ENCODE data around the gene SLC16A5. TPM values are rescaled to one million over a fixed set of nuclear protein-coding genes. Genes with fewer than 3 reads are reported as not detected.

The SLC16A5 gene
- total RNA-seq, 1 experiment from 2014 or later: 28.2 TPM

Other genes with a start within 250 kb of the SLC16A5 start
- gene GRIN2C, start 228.1 kb upstream of the SLC16A5 start, total RNA-seq (2014; rRNA removed; shearing (Covaris generic)): not detected in 2 replicates
- gene FDXR, start 215.0 kb upstream of the SLC16A5 start, total RNA-seq (2014; rRNA removed; shearing (Covaris generic)): 4.9 and 9.7 TPM in 2 replicates
- 0.52 TPM in 1 of 2 replicates, not detected in the other for gene FADS6, start 194.3 kb upstream of the SLC16A5 start, total RNA-seq (2014; rRNA removed; shearing (Covaris generic))
- 0.59 and 1.3 TPM in 2 replicates for gene USH1G, start 164.7 kb upstream of the SLC16A5 start, total RNA-seq (2014; rRNA removed; shearing (Covaris generic))
- not detected in 2 replicates for gene OTOP2, start 163.7 kb upstream of the SLC16A5 start, total RNA-seq (2014; rRNA removed; shearing (Covaris generic))
- not detected in 2 replicates for gene OTOP3, start 152.1 kb upstream of the SLC16A5 start, total RNA-seq (2014; rRNA removed; shearing (Covaris generic))
- 2.1 and 7.8 TPM in 2 replicates for gene HID1, start 115.2 kb upstream of the SLC16A5 start, total RNA-seq (2014; rRNA removed; shearing (Covaris generic))
- gene CDR2L, start 100.3 kb upstream of the SLC16A5 start, total RNA-seq (2014; rRNA removed; shearing (Covaris generic)): 23.5 and 25.9 TPM in 2 replicates
- 62.0 and 68.4 TPM in 2 replicates for gene MRPL58, start 75.3 kb upstream of the SLC16A5 start, total RNA-seq (2014; rRNA removed; shearing (Covaris generic))
- gene ATP5PD, start 41.0 kb upstream of the SLC16A5 start, total RNA-seq (2014; rRNA removed; shearing (Covaris generic)): 399 and 432 TPM in 2 replicates
- gene KCTD2, start 40.7 kb upstream of the SLC16A5 start, total RNA-seq (2014; rRNA removed; shearing (Covaris generic)): 34.9 and 41.0 TPM in 2 replicates
- gene ARMC7, start 22.0 kb downstream of the SLC16A5 start, total RNA-seq (2014; rRNA removed; shearing (Covaris generic)): 6.2 and 9.5 TPM in 2 replicates
- gene NT5C, start 43.8 kb downstream of the SLC16A5 start, total RNA-seq (2014; rRNA removed; shearing (Covaris generic)): 106 and 118 TPM in 2 replicates
- gene JPT1, start 66.6 kb downstream of the SLC16A5 start, total RNA-seq (2014; rRNA removed; shearing (Covaris generic)): 410 and 454 TPM in 2 replicates
- gene SUMO2, start 95.0 kb downstream of the SLC16A5 start, total RNA-seq (2014; rRNA removed; shearing (Covaris generic)): 321 and 329 TPM in 2 replicates
- 61.7 and 62.8 TPM in 2 replicates for gene NUP85, start 117.7 kb downstream of the SLC16A5 start, total RNA-seq (2014; rRNA removed; shearing (Covaris generic))
- 30.8 and 34.8 TPM in 2 replicates for gene GGA3, start 173.7 kb downstream of the SLC16A5 start, total RNA-seq (2014; rRNA removed; shearing (Covaris generic))
- 128 and 166 TPM in 2 replicates for gene MRPS7, start 173.9 kb downstream of the SLC16A5 start, total RNA-seq (2014; rRNA removed; shearing (Covaris generic))
- 28.0 TPM in 2 replicates for gene MIF4GD, start 183.3 kb downstream of the SLC16A5 start, total RNA-seq (2014; rRNA removed; shearing (Covaris generic))
- gene SLC25A19, start 201.5 kb downstream of the SLC16A5 start, total RNA-seq (2014; rRNA removed; shearing (Covaris generic)): 25.7 and 31.0 TPM in 2 replicates

All from H7 (cell line).